ENCODE results near the gene ARL10. TPM values are rescaled to one million over a fixed set of nuclear protein-coding genes. Genes with fewer than 3 reads are reported as not detected.

The ARL10 gene
- total and polyA plus RNA-seq, 2 donors from 2014 or later = 2.9 to 6.2 TPM

GRCh38 chr5:176418251-176418650 lies 53.0 kb downstream of the ARL10 start:
- Histone ChIP-seq H3K4me1 (ENCODE audit: control insufficient read depth in 2 of 3, insufficient read depth in 2 of 3, low read depth in 1 of 3, low read length in 3 of 3) (peaks cover 0 to 13% (median 5%) of the 10 kb centered on the region in 3 donors), H3K27ac (ENCODE audit: low read depth in 2 of 2, low read length in 2 of 2) (no peak overlapping the region), H3K27me3 (ENCODE audit: control insufficient read depth, insufficient read depth, low read length) (no peaks in the 10 kb centered on the region), H3K4me3 (ENCODE audit: low read length in 3 of 3) (no peak overlapping the region), H3K36me3 (ENCODE audit: control insufficient read depth in 2 of 3, insufficient read depth in 3 of 3, low read length in 3 of 3) (no peaks in the 10 kb centered on the region), H3K9me3 (ENCODE audit: control insufficient read depth in 2 of 3, insufficient read depth in 1 of 3, low read length in 3 of 3) (no peaks in the 10 kb centered on the region), H3K9ac (ENCODE audit: low read length in 3 of 3) (no peak overlapping the region)
- intact Hi-C loops (cut with DNase I) = no loop called here
- TF ChIP-seq, protein P1, sequence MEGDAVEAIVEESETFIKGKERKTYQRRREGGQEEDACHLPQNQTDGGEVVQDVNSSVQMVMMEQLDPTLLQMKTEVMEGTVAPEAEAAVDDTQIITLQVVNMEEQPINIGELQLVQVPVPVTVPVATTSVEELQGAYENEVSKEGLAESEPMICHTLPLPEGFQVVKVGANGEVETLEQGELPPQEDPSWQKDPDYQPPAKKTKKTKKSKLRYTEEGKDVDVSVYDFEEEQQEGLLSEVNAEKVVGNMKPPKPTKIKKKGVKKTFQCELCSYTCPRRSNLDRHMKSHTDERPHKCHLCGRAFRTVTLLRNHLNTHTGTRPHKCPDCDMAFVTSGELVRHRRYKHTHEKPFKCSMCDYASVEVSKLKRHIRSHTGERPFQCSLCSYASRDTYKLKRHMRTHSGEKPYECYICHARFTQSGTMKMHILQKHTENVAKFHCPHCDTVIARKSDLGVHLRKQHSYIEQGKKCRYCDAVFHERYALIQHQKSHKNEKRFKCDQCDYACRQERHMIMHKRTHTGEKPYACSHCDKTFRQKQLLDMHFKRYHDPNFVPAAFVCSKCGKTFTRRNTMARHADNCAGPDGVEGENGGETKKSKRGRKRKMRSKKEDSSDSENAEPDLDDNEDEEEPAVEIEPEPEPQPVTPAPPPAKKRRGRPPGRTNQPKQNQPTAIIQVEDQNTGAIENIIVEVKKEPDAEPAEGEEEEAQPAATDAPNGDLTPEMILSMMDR (IDR thresholded peaks at IDR 0.05; ENCODE audit: borderline replicate concordance, extremely low read depth, insufficient read depth) = no peak
- DNase-seq = no peak
- no peak for FAIRE-seq

GRCh38 chr5:176420086-176420485 lies 54.8 kb downstream of the ARL10 start:
- intact Hi-C loops (cut with DNase I) = no loop called here

DNA sequence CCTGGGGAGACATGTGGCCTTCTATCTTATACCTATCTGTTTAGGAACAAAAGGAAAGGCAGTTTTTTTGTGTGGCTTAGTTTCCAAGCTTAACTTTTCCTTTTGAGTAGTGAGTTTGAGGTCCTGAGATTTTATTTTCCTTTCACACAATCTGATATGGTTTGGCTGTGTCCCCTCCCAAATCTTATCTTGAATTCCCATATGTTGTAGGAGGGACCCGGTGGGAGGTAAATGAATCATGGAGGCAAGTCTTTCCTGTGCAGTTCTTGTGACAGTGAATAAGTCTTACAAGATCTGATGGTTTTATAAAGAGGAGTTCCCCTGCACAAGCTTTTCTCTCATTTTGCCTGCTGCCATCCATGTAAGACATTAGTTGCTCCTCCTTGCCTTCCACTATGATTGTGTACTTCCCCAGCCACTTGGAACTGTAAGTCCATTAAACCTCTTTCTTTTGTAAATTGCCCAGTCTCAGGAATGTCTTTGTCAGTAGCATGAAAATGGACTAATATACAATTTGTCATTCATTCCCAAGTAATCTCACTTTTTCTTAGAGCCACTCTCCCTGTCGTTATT lies 55.8 kb downstream of the ARL10 start:
- H3K4me1 ChIP-seq (ENCODE audit: control insufficient read depth in 2 of 3, insufficient read depth in 2 of 3, low read depth in 1 of 3, low read length in 3 of 3) = peaks cover 0 to 7% (median 5%) of the 10 kb centered on the region in 3 donors
- intact Hi-C loops (cut with DNase I) = no loop called here
- TF ChIP-seq, protein P1 (IDR thresholded peaks at IDR 0.05; ENCODE audit: borderline replicate concordance, extremely low read depth, insufficient read depth) = no peak
- H3K9me3 ChIP-seq (ENCODE audit: control insufficient read depth in 2 of 3, insufficient read depth in 1 of 3, low read length in 3 of 3) = no peaks in the 10 kb centered on the region
- H3K27me3 ChIP-seq (ENCODE audit: control insufficient read depth, insufficient read depth, low read length) = no peaks in the 10 kb centered on the region
- H3K27ac ChIP-seq (ENCODE audit: low read depth in 2 of 2, low read length in 2 of 2) = no peak overlapping the region
- DNase-seq (no peak), FAIRE-seq (no peak)
- H3K36me3 ChIP-seq (ENCODE audit: control insufficient read depth in 2 of 3, insufficient read depth in 3 of 3, low read length in 3 of 3) = no peaks in the 10 kb centered on the region
- H3K9ac ChIP-seq (ENCODE audit: low read length in 3 of 3) = no peak overlapping the region
- H3K4me3 ChIP-seq (ENCODE audit: low read length in 3 of 3) = no peak overlapping the region

More at GRCh38 chr5:176420086-176420485, 54.8 kb downstream of the ARL10 start:
- H3K27me3 ChIP-seq (ENCODE audit: control insufficient read depth, insufficient read depth, low read length) = no peaks in the 10 kb centered on the region
- TF ChIP-seq, protein P1 (IDR thresholded peaks at IDR 0.05; ENCODE audit: borderline replicate concordance, extremely low read depth, insufficient read depth) = no peak
- peaks cover 0 to 10% (median 5%) of the 10 kb centered on the region in 3 donors for H3K4me1 ChIP-seq (ENCODE audit: control insufficient read depth in 2 of 3, insufficient read depth in 2 of 3, low read depth in 1 of 3, low read length in 3 of 3)
- H3K4me3 ChIP-seq (ENCODE audit: low read length in 3 of 3) = no peak overlapping the region
- H3K9me3 ChIP-seq (ENCODE audit: control insufficient read depth in 2 of 3, insufficient read depth in 1 of 3, low read length in 3 of 3) = no peaks in the 10 kb centered on the region
- DNase-seq (no peak), FAIRE-seq (no peak)
- H3K9ac ChIP-seq (ENCODE audit: low read length in 3 of 3) = no peak overlapping the region
- no peak overlapping the region for H3K27ac ChIP-seq (ENCODE audit: low read depth in 2 of 2, low read length in 2 of 2)
- no peaks in the 10 kb centered on the region for H3K36me3 ChIP-seq (ENCODE audit: control insufficient read depth in 2 of 3, insufficient read depth in 3 of 3, low read length in 3 of 3)

DNA sequence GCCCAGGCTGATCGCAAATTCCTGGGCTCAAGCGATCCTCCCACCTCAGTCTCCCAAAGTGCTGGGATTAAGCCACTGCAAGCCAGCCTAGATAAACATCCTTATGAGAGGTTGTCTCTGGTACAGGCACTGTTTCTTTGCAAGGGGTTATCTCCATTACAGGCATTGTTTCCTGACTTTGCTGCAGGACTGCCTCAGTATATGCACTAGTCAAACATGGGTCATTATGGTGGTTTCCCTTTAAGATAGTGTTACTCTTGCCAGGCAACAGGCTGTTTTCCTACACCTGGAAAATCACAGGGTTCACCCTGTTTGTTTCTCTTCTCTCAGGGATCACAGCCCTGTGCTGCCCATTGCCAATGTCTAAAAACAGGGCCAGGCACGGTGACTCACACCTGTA lies 58.9 kb downstream of the ARL10 start:
- H3K4me1 ChIP-seq (ENCODE audit: control insufficient read depth in 2 of 3, insufficient read depth in 2 of 3, low read depth in 1 of 3, low read length in 3 of 3) = no peaks in the 10 kb centered on the region
- TF ChIP-seq, protein P1 (IDR thresholded peaks at IDR 0.05; ENCODE audit: borderline replicate concordance, extremely low read depth, insufficient read depth) = no peak
- DNase-seq (no peak), FAIRE-seq (no peak)
- H3K27ac ChIP-seq (ENCODE audit: low read depth in 2 of 2, low read length in 2 of 2) = no peak overlapping the region
- H3K4me3 ChIP-seq (ENCODE audit: low read length in 3 of 3) = no peak overlapping the region
- H3K36me3 ChIP-seq (ENCODE audit: control insufficient read depth in 2 of 3, insufficient read depth in 3 of 3, low read length in 3 of 3) = no peaks in the 10 kb centered on the region
- no peaks in the 10 kb centered on the region for H3K9me3 ChIP-seq (ENCODE audit: control insufficient read depth in 2 of 3, insufficient read depth in 1 of 3, low read length in 3 of 3)
- no peak overlapping the region for H3K9ac ChIP-seq (ENCODE audit: low read length in 3 of 3)
- H3K27me3 ChIP-seq (ENCODE audit: control insufficient read depth, insufficient read depth, low read length) = no peaks in the 10 kb centered on the region
- intact Hi-C loops (cut with DNase I) = no loop called here

Data from kidney (tissue), 14 donors.